Pancreas (tissue), 10 donors: Measurements from ENCODE around the gene THOC6. TPM values are rescaled to one million over a fixed set of nuclear protein-coding genes. Genes with fewer than 3 reads are reported as not detected.

ENCODE experiments used
- ATAC-seq, 4 donors: fragments of 200-7000 bp; cut with Tn5 transposase; one replicate each; pipeline versions ENCODE4 v1.8.0 to v1.9.1; 2020; ENCODE audit warnings: mild to moderate bottlenecking in 4 of 4, moderate library complexity in 4 of 4
- DNase-seq, 6 donors: peaks; one replicate each; pipeline ENCODE4 v3.0.0-alpha.2; 2020
- FAIRE-seq: peaks from 2 replicates; lab custom pipeline; 2012; peaks lifted over from hg19 to GRCh38; lab: Jason Lieb, UNC
- H3K27ac ChIP-seq, 4 donors: fragments of 200-600 bp; sonication (generic); 1 replicate in 3 of 4; 2 replicates in 1 of 4; pipeline versions ENCODE4 v1.5.0 to v1.8.0; 2020
- H3K27me3 ChIP-seq, 4 donors: fragments of 200-600 bp; one replicate each; pipeline ENCODE4 v1.8.0; 2021
- H3K36me3 ChIP-seq, 3 donors: fragments of 200-600 bp; sonication (generic) in 1 of 3; one replicate each; pipeline versions ENCODE4 v1.5.0 to v1.8.0; 2020 to 2021
- H3K4me1 ChIP-seq, 3 donors: fragments of 200-600 bp; one replicate each; pipeline ENCODE4 v1.8.0; 2021
- H3K4me3 ChIP-seq, 4 donors: fragments of 200-600 bp; sonication (generic) in 2 of 4; one replicate each; pipeline versions ENCODE4 v1.5.0 to v1.8.0; 2020 to 2021
- H3K9me3 ChIP-seq, 4 donors: fragments of 200-600 bp; one replicate each; pipeline ENCODE4 v1.8.0; 2021
- CTCF ChIP-seq, 4 donors: fragments of 200-600 bp; sonication (generic) in 3 of 4; IDR thresholded peaks; one replicate each; pipeline versions ENCODE4 v1.5.0 to v1.8.0; 2021; ENCODE audit warnings: antibody characterized with exemption in 4 of 4
- WGBS, 2 donors: extraction: QIAGEN DNeasy Blood & Tissue Kit; methylation state at CpG; one replicate each; pipeline ENCODE4 v1.1.7; 2013; 5-methylcytosine and 5-hydroxymethylcytosine counted together
- intact Hi-C, 3 donors: fragments of 100-400 bp; cut with DNase I; formaldehyde crosslinking; loops; one replicate each; pipeline versions ENCODE4 v1.11.1 to v1.14.2; 2022
- polyA plus RNA-seq, 2 donors: library from polyadenylated mRNA; stranded (reverse); fragments of 200-250 nt; gene quantifications; one replicate each; pipeline ENCODE4 v1.2.3, GENCODE V29; 2013
- total RNA-seq, 6 donors: library from RNA; stranded (reverse); fragmentation: NEBNext Ultra II Directional in 4 of 6; extraction: Animal tissue kit (Norgen Biotek cat#: 25700) in 4 of 6; gene quantifications; one replicate each; pipeline versions ENCODE4 v1.2.1 to v1.2.4, GENCODE V29; 2021 to 2023
- donor health status: healthy with polysubstance abuse.
- donor health status: DM: no; HTN: no; CAD: no; lungs with moderate emphysema.
- donor health status: DM: no; HTN: no; CAD: no.
- donor health status: control.
- donor health status: control.
- donor health status: Bipolar disorder and iron deficiency.
- donor health status: DM: yes; HTN: yes; CAD: no.
- donor health status: DM: no; HTN: no; CAD: no.
- donor health status: DM: no; HTN: no; CAD: no.
- donor health status: DM: yes; HTN: yes; CAD: no.

Gene THOC6
- 10 to 100 TPM in 1 of 6 donors, 1 to 10 TPM in 5; 6.2 to 13.0 (median 7.7) TPM for total RNA-seq
- polyA plus RNA-seq, result 10 to 100 TPM; 33.2 to 38.2 TPM

GRCh38 chr16:3023669-3024478, at the start of gene THOC6, which contains the start of gene HCFC1R1:
THOC6 (plus strand) TSS chr16:3024035; CDS start chr16:3024327, 292 bp downstream.
HCFC1R1 (minus strand) TSS chr16:3023942; CDS start chr16:3023941, 1 bp downstream.
- Histone ChIP-seq H3K27me3 (no peaks in the 10 kb centered on the region), H3K27ac (peak within 1 kb of the TSS; percentile 97 to 100 (median 98)), H3K36me3 (peaks cover 0 to 5% (median 3%) of the 10 kb centered on the region in 3 donors), H3K9me3 (no peaks in the 10 kb centered on the region), H3K4me3 (peak within 1 kb of the TSS; percentile 34 to 87 (median 41)), H3K4me1 (peaks cover 15 to 33% (median 28%) of the 10 kb centered on the region in 3 donors)
- TF ChIP-seq CTCF (IDR thresholded peaks at IDR 0.05), result no peak
- DNase-seq, result peak; percentile 96 to 99 (median 98)
- WGBS, 2 donors, result 1% methylated on average over 56 to 69 of the region's 69 CpGs
- ATAC-seq, result peak; percentile 46 to 74 (median 67)
- no peak for FAIRE-seq
- intact Hi-C loops, result no loop called here

- Histone ChIP-seq H3K27me3 (no peaks in the 10 kb centered on the region), H3K27ac (no peak overlapping the region), H3K4me1 (peaks cover 15 to 28% (median 20%) of the 10 kb centered on the region in 3 donors), H3K4me3 (no peak overlapping the region), H3K36me3 (no peaks in the 10 kb centered on the region), H3K9me3 (no peaks in the 10 kb centered on the region)
- no peak for TF ChIP-seq CTCF (IDR thresholded peaks at IDR 0.05)
- intact Hi-C loops, result no loop called here
- DNase-seq (peak in 1 of 6 donors; percentile 45), FAIRE-seq (no peak), ATAC-seq (no peak)
- WGBS, 2 donors, result 93% methylated on average over 14 to 15 of the region's 15 CpGs
Observed at GRCh38 chr16:2974319-2975056, 49.3 kb upstream of the THOC6 start.

GRCh38 chr16:2975161-2975795, 48.6 kb upstream of the THOC6 start:
- DNase-seq, result peak in 2 of 6 donors; percentile 43 to 80
- Histone ChIP-seq H3K4me3 (no peak overlapping the region), H3K36me3 (no peaks in the 10 kb centered on the region), H3K4me1 (peaks cover 15 to 32% (median 20%) of the 10 kb centered on the region in 3 donors), H3K9me3 (no peaks in the 10 kb centered on the region), H3K27me3 (no peaks in the 10 kb centered on the region), H3K27ac (no peak overlapping the region)
- no peak for FAIRE-seq
- TF ChIP-seq CTCF (IDR thresholded peaks at IDR 0.05), result no peak
- intact Hi-C loops, result no loop called here
- ATAC-seq, result no peak
- WGBS, 2 donors, result 96 to 97% methylated on average over 28 of the region's 28 CpGs

DNA sequence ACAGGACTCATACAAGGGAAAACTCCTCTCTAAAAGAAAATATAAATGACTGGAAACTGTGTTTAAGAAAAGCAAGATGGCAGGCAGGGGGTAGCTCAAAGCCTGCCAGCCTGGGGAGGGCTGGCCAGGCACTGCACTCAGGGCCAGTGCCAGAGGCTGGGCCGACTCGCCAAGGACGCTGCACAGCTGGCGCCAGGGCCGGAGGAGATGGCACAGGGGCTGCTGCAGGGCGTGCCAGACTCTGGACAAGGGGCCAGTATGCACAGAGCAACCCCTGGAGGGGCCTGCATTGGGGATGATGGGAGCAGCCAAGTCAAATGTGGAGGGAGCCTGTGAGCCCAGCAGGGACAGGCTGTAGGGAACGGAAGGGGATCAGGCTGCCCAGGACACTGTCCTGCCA, 47.6 kb upstream of the THOC6 start:
- DNase-seq (peak in 2 of 6 donors; percentile 51 to 68), FAIRE-seq (no peak), ATAC-seq (no peak)
- intact Hi-C loops, result no loop called here
- no peak overlapping the region for H3K27ac ChIP-seq
- H3K4me1 ChIP-seq, result peaks cover 15 to 30% (median 20%) of the 10 kb centered on the region in 3 donors
- no peak overlapping the region for H3K4me3 ChIP-seq
- H3K9me3 ChIP-seq, result no peaks in the 10 kb centered on the region
- H3K36me3 ChIP-seq, result no peaks in the 10 kb centered on the region
- no peaks in the 10 kb centered on the region for H3K27me3 ChIP-seq
- 46 to 48% methylated on average over 7 of the region's 7 CpGs for WGBS, 2 donors
- TF ChIP-seq CTCF (IDR thresholded peaks at IDR 0.05), result no peak
